GM21723 (cell line): Measurements from ENCODE around the gene ZNF385A.

Source experiments
- ATAC-seq: cut with Tn5 transposase; IDR thresholded peaks from one replicate; pipeline ENCODE4 v1.9.1; 2021; ENCODE audit warnings: mild to moderate bottlenecking, moderate library complexity; ENCODE audit not compliant: unreplicated experiment

Gene ZNF385A

GRCh38 chr12:54377007-54377406, 7.5 kb downstream of the ZNF385A start:
- no peak for ATAC-seq

- no peak for ATAC-seq
Measured at GRCh38 chr12:54376596-54376995, 7.9 kb downstream of the ZNF385A start.

GRCh38 chr12:54375259-54375579, 9.3 kb downstream of the ZNF385A start:
- ATAC-seq = no peak

GRCh38 chr12:54374562-54375258, 9.8 kb downstream of the ZNF385A start:
- no peak for ATAC-seq

GRCh38 chr12:54373649-54374561, 10.6 kb downstream of the ZNF385A start:
- ATAC-seq = no peak

- ATAC-seq = no peak
Measured at GRCh38 chr12:54372113-54372806, 12.3 kb downstream of the ZNF385A start.

- no peak for ATAC-seq
Measured at GRCh38 chr12:54371328-54372112, 13.0 kb downstream of the ZNF385A start.

- ATAC-seq = no peak
Measured at GRCh38 chr12:54370171-54370730, 14.3 kb downstream of the ZNF385A start.

GRCh38 chr12:54369597-54370131, 14.9 kb downstream of the ZNF385A start:
- no peak for ATAC-seq

GRCh38 chr12:54368709-54369596, 15.6 kb downstream of the ZNF385A start:
- ATAC-seq = peak; percentile 84

GRCh38 chr12:54368025-54368708, 16.4 kb downstream of the ZNF385A start:
- ATAC-seq = peak; percentile 27

- ATAC-seq = no peak
Measured at GRCh38 chr12:54364413-54364812, 20.1 kb downstream of the ZNF385A start, which contains the start of gene GPR84. GPR84 (minus strand) TSS chr12:54364486; CDS start chr12:54363851, 635 bp downstream.

- ATAC-seq = no peak
Measured at GRCh38 chr12:54363618-54364017, 20.9 kb downstream of the ZNF385A start.

GRCh38 chr12:54363047-54363446, 21.5 kb downstream of the ZNF385A start:
- no peak for ATAC-seq

GRCh38 chr12:54360717-54361456, 23.6 kb downstream of the ZNF385A start:
- ATAC-seq = no peak

GRCh38 chr12:54359762-54360351, 24.7 kb downstream of the ZNF385A start:
- no peak for ATAC-seq

- ATAC-seq = peak; percentile 96
Measured at GRCh38 chr12:54358945-54359761, 25.4 kb downstream of the ZNF385A start.
